Breast epithelium (tissue), 4 donors: ENCODE measurements around the gene MIB2. TPM values are rescaled to one million over a fixed set of nuclear protein-coding genes. Genes with fewer than 3 reads are reported as not detected.

Experiments
- DNase-seq, 2 donors: peaks; one replicate each; pipeline ENCODE4 v3.0.0-alpha.2; 2019; ENCODE audit warnings: low spot score in 2 of 2
- H3K27ac ChIP-seq, 2 donors: fragments of 200-600 bp; sonication (generic) in 1 of 2; one replicate each; pipeline ENCODE4 v1.5.1; 2016 to 2019; ENCODE audit warnings: mild to moderate bottlenecking in 1 of 2
- H3K27me3 ChIP-seq, 2 donors: fragments of 200-600 bp; sonication (generic) in 1 of 2; one replicate each; pipeline versions ENCODE4 v1.5.1 to v1.6.0; 2017 to 2019; ENCODE audit warnings: control low read depth in 1 of 2, mild to moderate bottlenecking in 1 of 2
- H3K36me3 ChIP-seq: fragments of 200-600 bp; one replicate; pipeline ENCODE4 v1.5.1; 2019
- H3K4me1 ChIP-seq, 2 donors: fragments of 200-600 bp; sonication (generic); one replicate each; pipeline ENCODE4 v1.5.1; 2016 to 2019; ENCODE audit warnings: control low read depth in 1 of 2
- H3K4me3 ChIP-seq, 3 donors: fragments of 200-600 bp; sonication (generic); 1 replicate in 2 of 3; 2 replicates in 1 of 3; pipeline ENCODE4 v1.5.1; 2016 to 2019; ENCODE audit warnings: mild to moderate bottlenecking in 3 of 3, moderate library complexity in 2 of 3
- H3K9me3 ChIP-seq, 2 donors: fragments of 200-600 bp; sonication (generic) in 1 of 2; one replicate each; pipeline ENCODE4 v1.5.1; 2016 to 2019; ENCODE audit warnings: control low read depth in 1 of 2
- CTCF ChIP-seq, 3 donors: fragments of 450-650 bp; IDR thresholded peaks; one replicate each; pipeline ENCODE4 v1.5.1; 2016 to 2017; ENCODE audit warnings: antibody characterized with exemption in 3 of 3, mild to moderate bottlenecking in 3 of 3, moderate library complexity in 3 of 3
- POLR2A ChIP-seq: fragments of 450-650 bp; IDR thresholded peaks from one replicate; pipeline ENCODE4 v1.6.1; 2016; ENCODE audit warnings: antibody characterized with exemption, mild to moderate bottlenecking, moderate library complexity
- POLR2AphosphoS5 ChIP-seq, 3 donors: sonication (generic); formaldehyde crosslinking; IDR thresholded peaks; one replicate each; pipeline ENCODE4 v1.6.1; 2017; ENCODE audit warnings: antibody characterized with exemption in 3 of 3
- intact Hi-C: fragments of 100-400 bp; cut with DNase I; formaldehyde crosslinking; loops from one replicate; pipeline ENCODE4 v1.15.1; 2023; ENCODE audit warnings: low total_unique reads
- total RNA-seq, 3 donors: library from RNA; depleted of rRNA; stranded (reverse); fragments of >200 nt; gene quantifications; one replicate each; pipeline ENCODE4 v1.1.0, GENCODE V29; 2016

Gene MIB2
- total RNA-seq, 3 donors from 2014 or later, result 32.0 to 69.5 (median 48.9) TPM

- TF ChIP-seq POLR2A (no peak), CTCF (IDR thresholded peaks at IDR 0.05) (no peak)
- Histone ChIP-seq H3K27me3 (peaks cover 5 to 6% of the 10 kb centered on the region in 2 donors), H3K9me3 (no peaks in the 10 kb centered on the region), H3K4me3 (no peak overlapping the region), H3K4me1 (peaks cover 6 to 8% of the 10 kb centered on the region in 2 donors), H3K27ac (no peak overlapping the region), H3K36me3 (no peaks in the 10 kb centered on the region)
- intact Hi-C loops, result no loop called here
- DNase-seq, result no peak
Observed at GRCh38 chr1:1601564-1602303, 13.6 kb upstream of the MIB2 start.

GRCh38 chr1:1602304-1602967 is 12.9 kb upstream of the MIB2 start:
- DNase-seq, result no peak
- Histone ChIP-seq H3K4me1 (peaks cover 6 to 8% of the 10 kb centered on the region in 2 donors), H3K4me3 (no peak overlapping the region), H3K27ac (no peak overlapping the region), H3K27me3 (peaks cover 5 to 6% of the 10 kb centered on the region in 2 donors), H3K36me3 (no peaks in the 10 kb centered on the region), H3K9me3 (no peaks in the 10 kb centered on the region)
- intact Hi-C loops, result no loop called here
- TF ChIP-seq POLR2AphosphoS5 (IDR thresholded peaks at IDR 0.05) (no peak), POLR2A (no peak), CTCF (IDR thresholded peaks at IDR 0.05) (no peak)

- Histone ChIP-seq H3K4me1 (peaks cover 6 to 8% of the 10 kb centered on the region in 2 donors), H3K27ac (no peak overlapping the region), H3K9me3 (no peaks in the 10 kb centered on the region), H3K4me3 (no peak overlapping the region), H3K36me3 (no peaks in the 10 kb centered on the region), H3K27me3 (peaks cover 5 to 6% of the 10 kb centered on the region in 2 donors)
- no peak for DNase-seq
- TF ChIP-seq POLR2A (no peak), POLR2AphosphoS5 (IDR thresholded peaks at IDR 0.05) (no peak), CTCF (IDR thresholded peaks at IDR 0.05) (no peak)
- intact Hi-C loops, result no loop called here
Observed at GRCh38 chr1:1602968-1603506, 12.3 kb upstream of the MIB2 start.

GRCh38 chr1:1603671-1604373 is 11.5 kb upstream of the MIB2 start:
- no peak overlapping the region for H3K4me3 ChIP-seq
- TF ChIP-seq POLR2A (no peak), CTCF (IDR thresholded peaks at IDR 0.05) (no peak), POLR2AphosphoS5 (IDR thresholded peaks at IDR 0.05) (no peak)
- H3K4me1 ChIP-seq, result peaks cover 6 to 8% of the 10 kb centered on the region in 2 donors
- H3K27ac ChIP-seq, result no peak overlapping the region
- no peak for DNase-seq
- no peaks in the 10 kb centered on the region for H3K36me3 ChIP-seq
- H3K27me3 ChIP-seq, result peaks cover 4 to 5% of the 10 kb centered on the region in 2 donors
- intact Hi-C loops, result no loop called here
- H3K9me3 ChIP-seq, result no peaks in the 10 kb centered on the region
